Inflammatory macrophage treated with lipopolysaccharide for 4 hours (primary cell): ENCODE measurements around the gene UGT2B7.
"Not testable (repeated sequence)": the region's sequence is repeated elsewhere in the genome, so short reads cannot be mapped to it uniquely, and the experiment has no call there.

ENCODE experiments used
- DNase-seq: peaks from one replicate; pipeline ENCODE4 v3.0.0-alpha.2; 2020

UGT2B7 gene

DNA sequence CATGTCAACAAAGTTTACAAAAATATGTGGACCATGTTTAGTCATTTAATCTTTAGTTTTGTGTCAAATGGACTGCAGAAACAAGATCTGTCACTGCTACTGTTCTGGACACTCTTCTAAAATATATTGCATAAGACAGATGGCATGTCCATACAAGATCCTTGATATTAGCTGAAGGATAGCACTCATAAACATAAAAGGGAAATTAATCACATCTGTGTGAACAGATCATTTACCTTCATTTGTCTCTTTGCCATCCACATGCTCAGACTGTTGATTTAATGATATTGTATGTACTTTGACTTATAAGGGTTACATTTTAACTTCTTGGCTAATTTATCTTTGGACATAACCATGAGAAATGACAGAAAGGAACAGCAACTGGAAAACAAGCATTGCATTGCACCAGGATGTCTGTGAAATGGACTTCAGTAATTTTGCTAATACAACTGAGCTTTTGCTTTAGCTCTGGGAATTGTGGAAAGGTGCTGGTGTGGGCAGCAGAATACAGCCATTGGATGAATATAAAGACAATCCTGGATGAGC, at the start of gene UGT2B7:
Gene UGT2B7 (plus strand): TSS at position 364 of the 546 bp plus-strand sequence. CDS start 47 bp downstream, at position 411.
- no peak for DNase-seq

GRCh38 chr4:69049860-69050259, 46.4 kb upstream of the UGT2B7 start:
- no peak for DNase-seq

DNA sequence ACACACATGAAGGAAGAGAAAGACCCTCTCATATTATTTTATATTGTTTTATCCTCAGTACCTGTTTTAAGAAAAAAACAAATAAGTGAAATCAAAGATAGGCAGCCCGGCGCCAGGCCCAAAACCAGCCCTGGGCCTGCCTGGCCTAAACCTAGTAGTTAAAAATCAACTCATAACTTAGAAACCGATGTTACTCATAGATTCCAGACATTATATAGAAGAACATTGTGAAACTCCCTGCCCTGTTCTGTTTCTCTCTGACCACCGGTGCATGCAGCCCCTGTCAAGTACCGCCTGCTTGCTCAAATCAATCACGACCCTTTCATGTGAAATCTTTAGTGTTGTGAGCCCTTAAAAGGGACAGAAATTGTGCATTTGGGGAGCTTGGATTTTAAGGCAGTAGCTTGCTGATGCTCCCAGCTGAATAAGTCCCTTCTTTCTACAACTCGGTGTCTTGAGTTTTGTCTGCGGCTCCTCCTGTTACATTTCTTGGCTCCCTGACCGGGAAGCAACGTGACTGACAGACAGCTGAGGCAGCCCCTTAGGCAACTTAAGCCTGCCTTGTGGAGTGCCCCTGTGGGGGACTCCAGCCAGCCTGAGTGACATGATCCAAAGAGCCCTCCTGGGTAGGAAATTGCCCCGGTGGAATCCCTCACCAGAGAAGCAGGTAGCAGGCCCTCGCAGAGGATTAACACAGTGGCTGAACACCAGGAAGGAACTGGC, 45.3 kb upstream of the UGT2B7 start:
- DNase-seq, result not testable (repeated sequence)

DNA sequence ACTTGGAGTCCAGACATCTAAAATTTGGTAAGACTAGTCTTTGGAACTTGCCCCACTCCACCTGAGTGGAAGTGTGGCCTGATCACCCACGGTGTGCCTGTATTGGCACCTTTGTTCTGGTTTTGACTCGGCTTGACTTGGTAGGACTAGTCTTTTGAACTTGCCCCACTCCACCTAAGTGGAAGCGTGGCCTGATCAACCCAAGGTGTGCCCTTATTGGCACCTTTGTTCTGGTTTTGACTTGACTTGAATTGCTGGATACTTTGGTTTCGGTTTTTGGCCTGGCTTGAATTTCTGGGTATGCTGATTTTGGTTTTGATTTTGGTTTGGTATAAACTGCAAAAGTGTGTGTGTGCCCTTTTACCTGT, 44.7 kb upstream of the UGT2B7 start:
- no peak for DNase-seq

DNA sequence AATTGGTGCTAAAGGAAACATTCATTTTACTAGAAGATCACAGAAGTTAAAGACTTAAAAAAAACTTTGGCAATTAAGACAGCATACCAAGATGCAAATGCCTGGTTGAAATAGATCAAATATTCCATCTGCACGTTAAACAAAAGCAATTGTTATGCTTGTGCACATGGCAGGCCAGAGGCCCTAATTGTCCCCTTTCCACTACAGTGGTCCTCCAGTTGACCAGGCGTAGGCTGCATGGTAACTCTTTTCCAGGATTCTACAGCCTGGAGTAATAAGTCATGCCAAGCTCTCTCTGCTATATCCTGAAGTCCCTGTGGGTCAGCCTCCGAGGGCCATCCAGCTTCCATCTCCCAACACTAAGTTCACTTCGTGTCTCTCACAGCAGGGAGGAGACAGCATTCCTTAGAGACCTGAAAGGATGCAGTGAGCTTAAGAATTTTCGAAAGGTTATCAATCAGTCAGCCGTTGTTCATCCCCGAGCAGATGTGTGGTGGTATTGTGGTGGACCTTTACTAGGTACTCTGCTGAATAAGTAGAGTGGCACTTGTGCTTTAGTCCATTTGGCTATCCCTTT, 42.9 kb upstream of the UGT2B7 start:
- not testable (repeated sequence) for DNase-seq

- not testable (repeated sequence) for DNase-seq
Observed at GRCh38 chr4:69054033-69054432, 42.2 kb upstream of the UGT2B7 start.

GRCh38 chr4:69054578-69055200, 41.6 kb upstream of the UGT2B7 start:
- DNase-seq, result no peak

DNA sequence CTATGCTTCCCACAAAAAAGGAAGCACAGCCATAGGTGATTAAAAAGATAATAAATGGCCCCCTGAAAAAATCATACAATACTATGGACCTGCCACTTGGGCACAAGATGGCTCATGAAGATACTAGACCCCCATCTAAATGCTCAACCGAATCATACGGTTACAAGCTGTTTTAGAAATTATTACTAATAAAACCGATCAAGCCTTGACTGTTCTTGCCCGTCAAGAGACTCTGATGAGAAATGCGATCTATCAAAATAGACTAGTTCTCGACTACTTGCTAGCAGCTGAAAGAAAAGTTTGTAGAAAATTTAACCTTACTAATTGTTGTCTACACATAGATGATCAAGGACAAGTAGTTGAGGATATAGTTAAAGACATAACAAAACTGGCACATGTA, 40.1 kb upstream of the UGT2B7 start:
- DNase-seq, result no peak

DNA sequence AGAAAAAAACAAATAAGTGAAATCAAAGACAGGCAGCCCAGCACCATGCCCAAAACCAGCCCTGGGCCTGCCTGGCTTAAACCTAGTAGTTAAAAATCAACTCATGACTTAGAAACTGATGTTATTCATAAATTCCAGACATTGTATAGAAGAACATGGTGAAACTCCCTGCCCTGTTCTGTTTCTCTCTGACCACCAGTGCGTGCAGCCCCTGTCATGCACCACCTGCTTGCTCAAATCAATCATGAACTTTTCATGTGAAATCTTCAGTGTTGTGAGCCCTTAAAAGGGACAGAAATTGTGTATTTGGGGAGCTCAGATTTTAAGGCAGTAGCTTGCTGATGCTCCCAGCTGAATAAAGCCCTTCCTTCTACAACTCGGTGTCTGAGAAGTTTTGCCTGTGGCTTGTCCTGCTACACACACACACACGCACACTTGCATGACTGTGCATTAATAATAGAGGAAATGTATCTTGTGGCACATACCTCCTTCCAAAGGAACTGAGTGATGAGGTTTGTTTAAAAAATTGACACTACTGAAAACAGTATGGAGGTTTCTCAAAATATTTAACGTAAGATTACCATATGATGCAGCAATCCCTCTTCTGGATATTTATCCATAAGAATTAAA, 39.2 kb upstream of the UGT2B7 start:
- DNase-seq, result no peak

DNA sequence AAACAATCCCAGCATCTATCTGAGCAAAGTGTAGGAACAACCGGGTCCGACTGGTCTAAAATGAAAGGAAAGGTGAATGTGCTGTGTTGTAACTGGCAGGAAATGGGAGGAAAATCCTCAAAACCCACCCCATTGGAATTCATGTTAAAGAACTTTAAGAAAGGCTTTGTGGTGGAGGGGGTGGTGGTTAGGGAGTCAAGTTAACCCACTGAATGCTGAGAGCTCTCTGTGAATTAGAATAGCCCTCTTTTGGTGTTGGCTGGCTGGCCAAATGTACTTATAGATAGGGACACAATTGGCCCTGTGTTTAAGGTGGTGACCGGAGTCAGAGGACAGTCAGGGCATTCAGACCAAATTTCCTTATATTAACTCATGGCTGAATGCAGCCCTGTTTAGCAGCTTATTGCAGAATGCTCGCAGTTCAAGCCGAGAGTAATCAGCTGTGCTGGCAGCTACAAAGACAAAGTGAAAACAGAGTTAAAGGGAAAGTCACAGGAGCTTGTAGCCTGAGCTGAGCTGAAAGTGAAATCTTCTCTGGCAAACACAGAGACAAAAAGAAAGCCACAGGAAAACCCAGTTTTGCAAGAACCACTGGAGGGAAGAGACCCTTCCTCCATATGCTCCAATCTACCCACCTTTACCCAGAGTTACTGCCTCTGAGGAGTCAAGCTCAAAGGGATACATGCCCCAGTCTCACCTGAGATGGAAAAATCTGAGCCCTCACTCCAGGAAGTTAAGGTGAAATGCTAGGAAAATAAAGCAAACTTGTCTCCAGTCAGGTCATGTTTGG, 38.5 kb upstream of the UGT2B7 start:
- no peak for DNase-seq

DNA sequence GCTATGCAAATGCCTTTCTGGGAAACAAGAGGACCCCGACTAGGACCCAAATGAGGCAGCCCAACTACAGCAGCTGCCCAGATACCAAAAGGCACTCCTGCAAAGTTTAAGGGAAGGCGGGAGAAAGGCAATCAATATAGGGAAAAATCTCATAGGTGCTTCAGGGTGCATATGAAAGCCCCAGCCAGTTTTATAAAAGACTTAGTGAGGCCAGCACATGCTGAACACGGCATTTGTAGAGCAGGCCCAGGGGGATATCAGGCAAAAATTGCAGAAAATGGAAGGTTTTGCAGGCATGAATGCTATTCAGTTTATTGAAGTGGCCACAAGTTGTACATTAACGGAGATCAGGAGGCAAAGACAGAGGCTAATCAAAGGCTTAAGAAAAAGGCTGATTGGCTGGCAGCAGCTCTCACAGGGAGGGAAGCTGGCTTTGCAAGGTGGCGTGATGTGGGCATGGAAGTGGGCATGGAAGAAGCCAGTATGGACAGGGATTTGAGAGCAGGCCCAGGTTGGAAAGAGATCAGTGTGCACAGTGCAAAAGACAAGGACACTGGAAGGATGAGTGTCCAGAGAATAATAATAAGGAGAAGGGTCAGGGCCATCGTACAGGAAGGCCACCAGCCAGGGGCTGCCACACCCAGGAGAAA, 37.7 kb upstream of the UGT2B7 start:
- DNase-seq, result no peak

DNA sequence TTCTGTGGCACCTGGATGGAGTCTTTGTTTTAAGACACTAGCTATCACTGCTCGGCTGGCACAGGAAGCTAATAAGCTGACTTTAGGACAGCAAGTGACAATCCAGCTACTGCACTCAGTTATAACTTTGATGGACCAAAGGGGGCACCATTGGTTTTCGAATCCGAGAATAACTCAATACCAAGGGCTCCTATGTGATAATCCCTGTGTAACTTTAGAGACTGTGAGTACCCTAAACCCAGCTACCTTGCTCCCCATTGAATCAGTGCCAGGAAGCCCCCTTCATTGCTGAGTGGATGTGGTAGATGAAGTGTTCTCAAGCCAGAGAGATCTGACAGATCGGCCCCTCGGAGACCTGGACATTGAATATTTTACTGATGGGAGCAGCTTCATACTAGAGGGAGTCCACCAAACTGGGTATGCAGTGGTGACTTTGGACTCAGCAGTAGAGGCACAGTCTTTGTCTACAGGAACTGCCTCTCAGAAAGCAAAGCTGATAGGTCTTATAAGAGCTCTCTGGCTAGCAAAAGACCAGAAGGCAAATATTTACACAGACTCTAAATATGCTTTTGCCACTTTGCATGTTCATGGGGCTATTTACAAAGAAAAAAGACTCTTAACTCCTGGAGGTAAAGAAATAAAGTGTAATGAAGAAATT, 35.5 kb upstream of the UGT2B7 start:
- no peak for DNase-seq

DNA sequence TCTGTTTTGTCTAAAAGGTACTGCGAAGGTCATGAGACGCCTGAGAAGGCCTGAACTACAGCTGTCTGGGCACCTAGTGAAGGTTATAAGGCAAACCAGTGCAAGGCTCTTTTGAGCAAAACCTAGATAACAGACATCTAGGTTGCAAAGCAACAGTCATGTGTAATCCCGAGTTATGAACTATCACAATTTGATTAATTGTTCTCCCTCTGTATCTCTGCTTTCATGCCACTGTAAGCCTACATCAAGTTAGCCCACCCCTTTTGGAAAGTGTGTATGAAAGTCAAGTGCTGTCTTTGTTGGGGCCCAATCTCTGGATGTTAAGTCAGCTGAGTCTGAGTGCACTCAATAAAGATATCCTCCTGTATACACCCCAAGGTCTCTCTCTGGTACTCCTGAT, 31.9 kb upstream of the UGT2B7 start:
- DNase-seq, result no peak

GRCh38 chr4:69066945-69067344, 29.3 kb upstream of the UGT2B7 start:
- no peak for DNase-seq

DNA sequence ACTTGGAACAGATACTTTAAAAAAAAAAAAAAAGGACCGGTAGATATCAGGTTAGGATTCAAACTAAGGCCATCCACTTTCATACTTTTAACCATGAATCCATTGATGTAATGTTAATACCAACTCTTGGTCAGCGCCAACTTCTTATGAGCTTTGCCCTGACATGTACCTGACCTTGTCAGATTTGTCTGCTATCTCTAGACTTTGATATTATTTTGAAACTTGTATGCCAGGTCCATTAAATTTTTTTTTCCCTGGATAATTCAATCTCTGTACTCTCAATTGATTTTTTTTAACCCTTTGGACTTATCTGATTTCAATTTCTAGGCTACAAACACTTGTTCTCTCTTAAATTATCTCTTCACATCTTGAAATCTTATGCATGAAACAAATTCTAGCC, 27.2 kb upstream of the UGT2B7 start:
- no peak for DNase-seq

DNA sequence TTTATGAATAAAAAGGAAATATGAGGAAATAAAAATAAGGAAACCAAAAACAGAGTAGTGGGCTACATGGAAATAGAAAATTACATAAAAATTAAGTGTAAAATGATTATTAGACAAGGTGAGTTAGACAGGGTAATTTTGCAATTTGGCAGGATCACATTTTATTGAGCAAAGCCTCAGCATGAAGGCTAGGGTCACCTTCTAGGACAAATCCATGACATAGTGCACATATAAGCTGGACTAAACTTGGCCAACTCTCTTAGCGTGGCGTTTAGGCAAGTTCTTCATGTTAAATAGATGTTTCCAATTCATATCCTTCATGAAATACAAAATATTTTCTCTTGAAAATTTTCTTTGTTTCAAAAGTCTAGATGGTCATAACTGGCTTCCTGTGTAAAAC, 25.7 kb upstream of the UGT2B7 start:
- DNase-seq, result no peak

- no peak for DNase-seq
Observed at GRCh38 chr4:69071286-69071685, 25.0 kb upstream of the UGT2B7 start.

GRCh38 chr4:69073375-69073774, 22.9 kb upstream of the UGT2B7 start:
- DNase-seq, result no peak

DNA sequence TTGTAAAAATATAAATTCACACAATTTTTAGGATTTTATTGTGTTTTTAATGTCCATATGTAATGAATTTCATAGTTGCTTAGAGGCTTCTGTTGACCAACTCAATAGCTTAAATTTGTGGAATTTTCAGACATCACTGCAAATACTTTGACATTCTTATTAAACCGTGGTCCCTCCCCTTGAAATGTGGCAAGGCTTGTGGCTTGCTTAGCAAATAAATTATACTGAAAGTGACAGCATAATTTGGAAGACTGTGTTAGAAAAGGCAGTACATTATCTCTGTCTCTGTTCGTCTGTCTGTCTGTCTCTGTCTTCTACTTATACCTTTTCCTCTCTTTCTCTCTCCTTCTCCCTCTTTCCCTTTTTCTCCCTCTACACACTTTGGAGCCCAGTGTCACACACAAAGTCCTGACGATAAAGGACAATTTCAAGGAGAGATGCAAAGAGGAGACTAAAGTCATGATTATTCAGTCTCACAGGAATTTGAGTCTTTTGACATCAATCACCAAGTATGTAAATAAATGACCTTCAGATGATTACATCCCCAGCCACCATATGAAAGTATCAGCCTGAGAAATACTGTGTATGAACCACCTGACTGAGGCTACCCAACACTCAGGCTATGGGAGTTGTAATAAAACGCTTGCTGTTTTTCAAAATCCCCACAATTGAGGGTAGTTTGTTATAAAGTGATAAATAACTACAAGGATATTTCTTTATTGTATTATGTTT, 21.0 kb upstream of the UGT2B7 start:
- DNase-seq, result no peak

DNA sequence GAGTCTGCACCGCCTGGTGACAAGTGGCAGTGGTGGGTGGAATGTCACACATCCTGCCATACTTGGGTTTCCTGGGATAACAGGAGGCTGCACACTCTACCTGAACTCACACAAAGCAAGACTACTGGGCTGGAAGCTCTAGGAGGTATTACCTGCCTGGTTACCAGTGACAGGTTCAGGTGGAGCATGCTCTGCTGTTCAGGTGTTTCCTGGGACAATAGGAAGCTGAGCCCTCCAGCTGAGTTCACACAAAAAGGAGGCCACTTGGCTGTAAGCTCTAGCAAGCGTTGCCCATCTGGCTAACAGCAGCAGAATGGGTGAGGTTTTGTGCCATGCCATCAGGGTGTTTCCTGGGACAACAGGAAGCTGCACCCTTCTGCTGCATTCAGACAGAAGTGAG, 17.4 kb upstream of the UGT2B7 start:
- no peak for DNase-seq

DNA sequence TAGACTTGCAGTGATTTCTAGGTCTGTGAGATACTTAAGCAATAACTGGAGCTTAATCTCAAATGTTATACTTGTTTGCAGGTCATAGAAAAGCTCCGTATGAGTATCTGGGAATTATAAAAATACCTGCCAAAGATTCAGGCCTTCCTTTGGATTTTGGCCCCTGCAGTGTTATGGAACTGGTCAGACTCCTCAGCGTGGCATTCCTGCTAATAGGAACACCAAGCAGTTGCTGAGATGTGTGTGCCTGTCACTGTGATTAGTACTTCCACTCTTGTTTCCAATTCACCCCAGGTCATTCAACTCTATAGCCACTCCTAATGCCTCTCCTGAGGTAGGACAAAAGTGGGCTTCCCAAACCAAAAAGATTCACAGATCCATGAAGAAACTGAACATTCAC, 7.8 kb upstream of the UGT2B7 start:
- DNase-seq, result no peak
